Natural killer cell (primary cell): ENCODE data around the gene IREB2. TPM values are rescaled to one million over a fixed set of nuclear protein-coding genes. Genes with fewer than 3 reads are reported as not detected.
A peak's percentile ranks its signal among the peaks of the same experiment; 100 is the strongest.

Source experiments
- ATAC-seq, 3 donors: fragments of 150-1000 bp in 2 of 3; fragments of 200-7000 bp in 1 of 3; cut with Tn5 transposase; 1 replicate in 1 of 3; 2 replicates in 2 of 3; pipeline ENCODE4 v1.10.0; 2021; ENCODE audit warnings: mild to moderate bottlenecking in 2 of 3, moderate library complexity in 2 of 3
- DNase-seq, 2 donors: peaks; one replicate each; pipeline versions ENCODE4 v3.0.0 to v3.0.0-alpha.2; 2013 to 2021; ENCODE audit warnings: mixed read lengths in 1 of 2
- H3K27ac ChIP-seq: one replicate; pipeline ENCODE4 v1.5.1; 2013; ENCODE audit warnings: mild to moderate bottlenecking, low read length
- H3K27me3 ChIP-seq: one replicate; pipeline ENCODE4 v1.6.1; 2013; ENCODE audit warnings: low read length; ENCODE audit not compliant: control insufficient read depth, insufficient read depth
- H3K36me3 ChIP-seq: one replicate; pipeline ENCODE4 v1.6.1; 2013; ENCODE audit warnings: low read length; ENCODE audit not compliant: control insufficient read depth, insufficient read depth
- H3K4me1 ChIP-seq: one replicate; pipeline ENCODE4 v1.6.1; 2013; ENCODE audit warnings: low read length; ENCODE audit not compliant: control insufficient read depth, insufficient read depth
- H3K4me3 ChIP-seq: one replicate; pipeline ENCODE4 v1.5.1; 2013; ENCODE audit warnings: low read length
- H3K9me3 ChIP-seq: one replicate; pipeline ENCODE4 v1.6.1; 2013; ENCODE audit warnings: low read length; ENCODE audit not compliant: control insufficient read depth, insufficient read depth
- H3K27ac Mint-ChIP-seq, 2 donors: one replicate each; pipeline ENCODE4 v1.8.0; 2022; ENCODE audit warnings: mild to moderate bottlenecking in 2 of 2, mixed read lengths in 2 of 2, moderate library complexity in 1 of 2
- H3K27me3 Mint-ChIP-seq, 2 donors: one replicate each; pipeline ENCODE4 v1.8.0; 2022; ENCODE audit warnings: low read depth in 2 of 2, mixed read lengths in 2 of 2
- H3K36me3 Mint-ChIP-seq: one replicate; pipeline ENCODE4 v1.8.0; 2022; ENCODE audit warnings: mixed read lengths
- H3K4me1 Mint-ChIP-seq, 2 donors: one replicate each; pipeline ENCODE4 v1.8.0; 2022; ENCODE audit warnings: mixed read lengths in 2 of 2
- H3K4me3 Mint-ChIP-seq: one replicate; pipeline ENCODE4 v1.8.0; 2022; ENCODE audit warnings: mild to moderate bottlenecking, moderate library complexity, mixed read lengths
- H3K9me3 Mint-ChIP-seq, 2 donors: one replicate each; pipeline ENCODE4 v1.8.0; 2022; ENCODE audit warnings: mixed read lengths in 2 of 2
- WGBS: methylation state at CpG from one replicate; pipeline ENCODE4 v1.1.7; 2013; ENCODE audit warnings: missing lambda C conversion rate; ENCODE audit not compliant: insufficient coverage; 5-methylcytosine and 5-hydroxymethylcytosine counted together
- intact Hi-C: fragments of 100-400 bp; cut with micrococcal nuclease; formaldehyde crosslinking; loops from one replicate; pipeline ENCODE4 v1.14.2; 2022
- total RNA-seq, 4 donors: library from RNA; stranded (reverse); fragments of 120-200 nt in 1 of 4; gene quantifications; one replicate each; pipeline versions ENCODE4 v1.2.3 to v1.2.4, GENCODE V29; 2013 to 2022
- TF ChIP-seq, protein P1 (sequence below): fragments of 200-600 bp; IDR thresholded peaks from one replicate; pipeline ENCODE4 v1.8.0; 2022; ENCODE audit warnings: antibody characterized with exemption

The IREB2 gene
- total RNA-seq, 3 donors from 2014 or later (not counting 1 experiment from before 2014, with no cell fraction given) = 84.9 to 121 (median 99.0) TPM

DNA sequence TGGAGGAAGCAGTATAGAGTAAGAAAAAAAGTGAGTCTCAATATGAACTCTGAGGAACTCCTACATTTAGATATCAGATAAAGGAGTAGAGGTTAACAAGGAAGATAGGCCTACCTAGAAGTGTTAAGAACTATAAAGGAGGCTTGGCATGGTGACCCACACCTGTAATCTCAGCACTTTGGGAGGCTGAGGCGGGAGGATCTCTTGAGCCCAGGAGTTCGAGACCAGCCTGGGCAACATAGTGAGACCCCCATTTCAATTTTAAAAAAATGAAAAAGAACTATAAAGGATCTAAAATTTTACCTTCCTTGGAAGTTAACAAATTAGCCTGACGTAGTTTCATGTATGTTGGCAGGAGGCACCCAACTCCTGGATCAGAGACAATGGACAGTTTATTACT, 14.5 kb downstream of the IREB2 start:
- Histone ChIP-seq H3K4me3 (no peak overlapping the region), H3K27me3 (no peaks in the 10 kb centered on the region), H3K4me1 (peaks cover 19% of the 10 kb centered on the region), H3K27ac (no peak overlapping the region), H3K36me3 (peaks cover 5% of the 10 kb centered on the region), H3K9me3 (no peaks in the 10 kb centered on the region)
- intact Hi-C loops = no loop called here
- H3K27me3 Mint-ChIP-seq = no peaks in the 10 kb centered on the region
- TF ChIP-seq, protein P1, sequence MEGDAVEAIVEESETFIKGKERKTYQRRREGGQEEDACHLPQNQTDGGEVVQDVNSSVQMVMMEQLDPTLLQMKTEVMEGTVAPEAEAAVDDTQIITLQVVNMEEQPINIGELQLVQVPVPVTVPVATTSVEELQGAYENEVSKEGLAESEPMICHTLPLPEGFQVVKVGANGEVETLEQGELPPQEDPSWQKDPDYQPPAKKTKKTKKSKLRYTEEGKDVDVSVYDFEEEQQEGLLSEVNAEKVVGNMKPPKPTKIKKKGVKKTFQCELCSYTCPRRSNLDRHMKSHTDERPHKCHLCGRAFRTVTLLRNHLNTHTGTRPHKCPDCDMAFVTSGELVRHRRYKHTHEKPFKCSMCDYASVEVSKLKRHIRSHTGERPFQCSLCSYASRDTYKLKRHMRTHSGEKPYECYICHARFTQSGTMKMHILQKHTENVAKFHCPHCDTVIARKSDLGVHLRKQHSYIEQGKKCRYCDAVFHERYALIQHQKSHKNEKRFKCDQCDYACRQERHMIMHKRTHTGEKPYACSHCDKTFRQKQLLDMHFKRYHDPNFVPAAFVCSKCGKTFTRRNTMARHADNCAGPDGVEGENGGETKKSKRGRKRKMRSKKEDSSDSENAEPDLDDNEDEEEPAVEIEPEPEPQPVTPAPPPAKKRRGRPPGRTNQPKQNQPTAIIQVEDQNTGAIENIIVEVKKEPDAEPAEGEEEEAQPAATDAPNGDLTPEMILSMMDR = no peak
- H3K9me3 Mint-ChIP-seq = no peaks in the 10 kb centered on the region
- 94% methylated on average over 3 of the region's 3 CpGs for WGBS
- no peak for DNase-seq
- H3K27ac Mint-ChIP-seq = peak overlapping the region; percentile 23 to 56
- peaks cover 79 to 85% of the 10 kb centered on the region in 2 donors for H3K4me1 Mint-ChIP-seq
- H3K36me3 Mint-ChIP-seq = no peaks in the 10 kb centered on the region
- ATAC-seq = no peak
- no peak overlapping the region for H3K4me3 Mint-ChIP-seq

DNA sequence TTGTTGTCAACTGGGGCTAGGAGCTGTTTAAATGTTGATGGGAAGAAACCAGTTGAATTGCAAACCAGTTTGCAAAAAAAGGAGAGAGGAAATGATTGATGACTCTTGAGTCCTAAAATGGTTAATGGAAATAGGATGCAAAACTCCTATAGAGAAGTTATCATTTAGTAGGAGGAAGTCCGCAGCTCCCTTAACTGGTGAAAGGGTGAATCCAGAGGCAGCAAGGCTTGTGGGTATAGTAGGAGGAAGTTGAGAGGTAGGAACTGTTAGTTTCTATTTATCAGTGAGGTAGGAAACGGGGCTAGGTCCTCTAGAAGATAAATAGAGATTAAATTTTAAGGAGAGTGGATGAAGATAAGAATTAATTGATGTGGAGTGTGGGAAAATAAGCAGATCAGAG, 15.4 kb downstream of the IREB2 start:
- DNase-seq (no peak), ATAC-seq (peak in 2 of 3 donors; percentile 64 to 68)
- H3K4me1 ChIP-seq = peaks cover 14% of the 10 kb centered on the region
- H3K9me3 ChIP-seq = no peaks in the 10 kb centered on the region
- H3K4me1 Mint-ChIP-seq = peaks cover 83 to 87% of the 10 kb centered on the region in 2 donors
- H3K27ac Mint-ChIP-seq = peak overlapping the region; percentile 52 to 56
- no peaks in the 10 kb centered on the region for H3K9me3 Mint-ChIP-seq
- no peak overlapping the region for H3K4me3 ChIP-seq
- H3K27me3 Mint-ChIP-seq = no peaks in the 10 kb centered on the region
- no peak overlapping the region for H3K27ac ChIP-seq
- TF ChIP-seq, protein P1 = no peak
- H3K36me3 Mint-ChIP-seq = no peaks in the 10 kb centered on the region
- WGBS = 2% methylated on average over 2 of the region's 2 CpGs
- peak overlapping the region; percentile 61 for H3K4me3 Mint-ChIP-seq
- peaks cover 3% of the 10 kb centered on the region for H3K36me3 ChIP-seq
- intact Hi-C loops = no loop called here
- no peaks in the 10 kb centered on the region for H3K27me3 ChIP-seq

DNA sequence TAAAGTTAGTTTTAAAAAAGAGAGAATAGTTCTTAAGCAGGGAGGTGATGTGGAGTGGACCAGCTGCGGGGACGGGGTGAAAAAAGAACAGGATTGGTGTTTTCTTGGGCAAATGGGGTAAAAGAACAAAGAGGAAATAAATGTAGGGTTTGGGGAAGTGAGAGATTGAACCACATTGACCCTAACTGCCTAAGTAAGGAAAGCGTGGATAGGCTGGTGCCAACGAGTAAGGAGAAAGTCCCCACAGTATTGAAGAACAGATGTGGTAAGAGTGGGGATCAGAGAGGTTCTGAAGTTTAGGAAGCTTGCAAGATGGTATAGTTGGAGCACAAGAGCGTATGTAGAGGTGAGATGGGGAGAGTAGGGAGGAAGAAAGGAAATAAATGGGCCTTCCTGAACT, 17.0 kb downstream of the IREB2 start:
- Mint-ChIP-seq H3K9me3 (no peaks in the 10 kb centered on the region), H3K4me3 (no peak overlapping the region), H3K4me1 (peaks cover 77 to 82% of the 10 kb centered on the region in 2 donors), H3K27me3 (no peaks in the 10 kb centered on the region), H3K27ac (peak overlapping the region; percentile 42 to 56), H3K36me3 (no peaks in the 10 kb centered on the region)
- 57% methylated on average over 5 of the region's 5 CpGs for WGBS
- ATAC-seq (peak in 1 of 3 donors; percentile 32), DNase-seq (no peak)
- H3K4me1 ChIP-seq = peaks cover 14% of the 10 kb centered on the region
- no peaks in the 10 kb centered on the region for H3K27me3 ChIP-seq
- H3K36me3 ChIP-seq = peaks cover 3% of the 10 kb centered on the region
- no peaks in the 10 kb centered on the region for H3K9me3 ChIP-seq
- intact Hi-C loops = no loop called here
- no peak overlapping the region for H3K4me3 ChIP-seq
- no peak overlapping the region for H3K27ac ChIP-seq
- TF ChIP-seq, protein P1 = no peak

DNA sequence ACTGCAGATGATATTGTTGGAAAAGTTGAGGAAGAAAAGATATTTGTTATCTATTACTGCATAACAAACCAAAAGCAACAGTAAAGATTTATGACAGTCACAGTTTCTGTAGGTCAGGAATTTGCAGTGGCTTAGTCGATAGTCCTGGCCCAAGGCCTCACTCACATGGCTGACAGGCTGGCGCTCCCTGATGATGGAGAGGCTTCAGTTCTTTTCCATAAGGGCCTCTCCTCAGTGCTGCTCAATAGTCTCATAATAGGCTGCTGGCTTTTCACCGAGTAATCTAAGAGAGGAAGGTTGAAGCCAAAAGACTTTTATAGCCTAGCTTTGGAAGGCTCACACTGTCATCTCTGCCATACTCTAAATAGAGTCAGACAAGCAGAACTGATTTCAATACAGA, 17.7 kb downstream of the IREB2 start:
- 75% methylated on average over 3 of the region's 3 CpGs for WGBS
- ATAC-seq (no peak), DNase-seq (no peak)
- H3K4me3 Mint-ChIP-seq = no peak overlapping the region
- Histone ChIP-seq H3K27ac (no peak overlapping the region), H3K4me3 (no peak overlapping the region), H3K9me3 (no peaks in the 10 kb centered on the region), H3K27me3 (no peaks in the 10 kb centered on the region), H3K4me1 (peaks cover 14% of the 10 kb centered on the region), H3K36me3 (peaks cover 3% of the 10 kb centered on the region)
- TF ChIP-seq, protein P1 = no peak
- H3K27ac Mint-ChIP-seq = peak overlapping the region in 1 of 2 donors; percentile 56
- intact Hi-C loops = no loop called here
- H3K36me3 Mint-ChIP-seq = no peaks in the 10 kb centered on the region
- H3K27me3 Mint-ChIP-seq = no peaks in the 10 kb centered on the region
- peaks cover 77 to 82% of the 10 kb centered on the region in 2 donors for H3K4me1 Mint-ChIP-seq
- no peaks in the 10 kb centered on the region for H3K9me3 Mint-ChIP-seq
